Fibroblast of lung (primary cell): Measurements from ENCODE around the gene ASGR1. TPM values are rescaled to one million over a fixed set of nuclear protein-coding genes. Genes with fewer than 3 reads are reported as not detected.
A peak's percentile ranks its signal among the peaks of the same experiment; 100 is the strongest.

Experiments
- DNase-seq, 2 donors: peaks; one replicate each; pipeline versions ENCODE4 v3.0.0 to v3.0.0-alpha.2; 2010; ENCODE audit warnings: low read depth in 2 of 2
- H2AFZ ChIP-seq: 2 replicates; pipeline ENCODE4 v1.5.1; 2012; ENCODE audit warnings: low read length, control low read depth, inconsistent platforms
- H3K27ac ChIP-seq: 2 replicates; pipeline ENCODE4 v1.5.1; 2011; ENCODE audit warnings: low read length, control low read depth; ENCODE audit not compliant: insufficient read depth
- H3K27me3 ChIP-seq: 2 replicates; pipeline ENCODE4 v1.5.1; 2011; ENCODE audit warnings: mild to moderate bottlenecking, low read length; ENCODE audit not compliant: control insufficient read depth, insufficient read depth
- H3K36me3 ChIP-seq: 2 replicates; pipeline ENCODE4 v1.5.1; 2011; ENCODE audit warnings: low read length; ENCODE audit not compliant: control insufficient read depth, insufficient read depth
- H3K4me1 ChIP-seq: 2 replicates; pipeline ENCODE4 v1.5.1; 2011; ENCODE audit warnings: low read length; ENCODE audit not compliant: control insufficient read depth, insufficient read depth; ENCODE audit errors: extremely low read depth
- H3K4me2 ChIP-seq: 2 replicates; pipeline ENCODE4 v1.5.1; 2011; ENCODE audit warnings: low read length, control low read depth; ENCODE audit not compliant: insufficient read depth; ENCODE audit errors: extremely low read depth
- H3K4me3 ChIP-seq, 4 experiments: fragments of 200-600 bp in 1 of 4; sonication (generic) in 1 of 4; replicated peaks in 1 of 4; 2 replicates each; pipeline ENCODE4 v1.5.1; 2011 to 2016; ENCODE audit warnings: low read length in 4 of 4, low read depth in 3 of 4, mild to moderate bottlenecking in 3 of 4, control low read depth in 2 of 4, inconsistent platforms in 1 of 4, mixed read lengths in 1 of 4; ENCODE audit not compliant: insufficient read depth in 1 of 4; ENCODE audit errors: control extremely low read depth in 1 of 4
- H3K79me2 ChIP-seq: 2 replicates; pipeline ENCODE4 v1.5.1; 2012; ENCODE audit warnings: mild to moderate bottlenecking, low read length, inconsistent platforms; ENCODE audit not compliant: control insufficient read depth, insufficient read depth
- H3K9ac ChIP-seq: 2 replicates; pipeline ENCODE4 v1.5.1; 2011; ENCODE audit warnings: mild to moderate bottlenecking, low read length, control low read depth; ENCODE audit not compliant: insufficient read depth
- H3K9me3 ChIP-seq: 2 replicates; pipeline ENCODE4 v1.5.1; 2012; ENCODE audit warnings: low read depth, low read length; ENCODE audit not compliant: control insufficient read depth, insufficient read depth
- H4K20me1 ChIP-seq: 2 replicates; pipeline ENCODE4 v1.5.1; 2011; ENCODE audit warnings: low read length; ENCODE audit not compliant: control insufficient read depth, insufficient read depth; ENCODE audit errors: extremely low read depth
- CTCF ChIP-seq, 2 donors: IDR thresholded peaks in 1 of 2; conservative IDR thresholded peaks in 1 of 2; 1 replicate in 1 of 2; 2 replicates in 1 of 2; pipeline ENCODE4 v1.5.1; 2011 to 2012; ENCODE audit warnings: low read length in 2 of 2, control low read depth in 1 of 2, inconsistent platforms in 1 of 2, low read depth in 1 of 2, mild to moderate bottlenecking in 1 of 2
- EZH2 ChIP-seq: IDR thresholded peaks from 2 replicates; pipeline ENCODE4 v1.5.1; 2012; ENCODE audit warnings: low read length, control low read depth, mild to moderate bottlenecking; ENCODE audit errors: missing control alignments
- polyA plus RNA-seq, 2 donors: library from polyadenylated mRNA; depleted of rRNA in 1 of 2; stranded (reverse) in 1 of 2; unstranded in 1 of 2; fragments of >200 nt; gene quantifications; 2 replicates each; pipeline ENCODE4 v1.2.1, GENCODE V29; 2011 to 2012; ENCODE audit warnings: missing spikeins in 1 of 2
- total RNA-seq: library from RNA; depleted of rRNA; stranded (reverse); fragments of >200 nt; gene quantifications from 2 replicates; pipeline ENCODE4 v1.2.1, GENCODE V29; 2014

Gene ASGR1
- total and polyA plus RNA-seq, 2 donors (not counting 1 experiment from before 2014, with no cell fraction given): 0.14 to 0.66 TPM

- H3K27me3 ChIP-seq: no peaks in the 10 kb centered on the region
- TF ChIP-seq CTCF (conservative IDR thresholded peaks at IDR 0.05 in 1 of 2, IDR thresholded peaks at IDR 0.05 in 1 of 2; ENCODE audit: low read depth in 1 of 2, low read length in 2 of 2): no peak
- no peaks in the 10 kb centered on the region for H3K9me3 ChIP-seq
- H4K20me1 ChIP-seq: no peaks in the 10 kb centered on the region
- peak overlapping the region; percentile 54 to 78 (median 66) for H3K4me3 ChIP-seq
- H3K27ac ChIP-seq: peak overlapping the region; percentile 89
- peaks cover 36% of the 10 kb centered on the region for H3K79me2 ChIP-seq
- peak overlapping the region; percentile 92 for H3K4me2 ChIP-seq
- DNase-seq: peak in 1 of 2 donors; percentile 44
- H2AFZ ChIP-seq: no peak overlapping the region
- H3K4me1 ChIP-seq: peaks cover 14% of the 10 kb centered on the region
- H3K36me3 ChIP-seq: peaks cover 2% of the 10 kb centered on the region
- no peak overlapping the region for H3K9ac ChIP-seq
Observed at GRCh38 chr17:7215652-7216180, 36.5 kb upstream of the ASGR1 start.

GRCh38 chr17:7215136-7215638 lies 36.0 kb upstream of the ASGR1 start:
- H3K4me3 ChIP-seq: peak overlapping the region; percentile 40 to 78 (median 56)
- no peaks in the 10 kb centered on the region for H3K36me3 ChIP-seq
- TF ChIP-seq EZH2 (no peak), CTCF (conservative IDR thresholded peaks at IDR 0.05 in 1 of 2, IDR thresholded peaks at IDR 0.05 in 1 of 2; ENCODE audit: low read depth in 1 of 2, low read length in 2 of 2) (no peak)
- H3K9me3 ChIP-seq: no peaks in the 10 kb centered on the region
- peaks cover 10% of the 10 kb centered on the region for H3K4me1 ChIP-seq
- H3K27ac ChIP-seq: peak overlapping the region; percentile 89
- no peak overlapping the region for H2AFZ ChIP-seq
- DNase-seq: no peak
- H4K20me1 ChIP-seq: no peaks in the 10 kb centered on the region
- H3K27me3 ChIP-seq: no peaks in the 10 kb centered on the region
- H3K9ac ChIP-seq: peak overlapping the region; percentile 72
- H3K4me2 ChIP-seq: peak overlapping the region; percentile 76
- H3K79me2 ChIP-seq: peaks cover 32% of the 10 kb centered on the region

GRCh38 chr17:7214300-7215135 lies 35.3 kb upstream of the ASGR1 start:
- DNase-seq: peak; percentile 95 to 96
- Histone ChIP-seq H3K9me3 (no peaks in the 10 kb centered on the region), H3K9ac (peak overlapping the region; percentile 72), H3K36me3 (no peaks in the 10 kb centered on the region), H3K4me1 (peaks cover 10% of the 10 kb centered on the region), H2AFZ (no peak overlapping the region), H3K4me3 (peak overlapping the region; percentile 40 to 78 (median 56)), H3K79me2 (peaks cover 32% of the 10 kb centered on the region), H3K27ac (peak overlapping the region; percentile 89), H3K4me2 (peak overlapping the region; percentile 76), H4K20me1 (no peaks in the 10 kb centered on the region), H3K27me3 (no peaks in the 10 kb centered on the region)
- no peak for TF ChIP-seq EZH2
- peak; percentile 58 to 70 for TF ChIP-seq CTCF (conservative IDR thresholded peaks at IDR 0.05 in 1 of 2, IDR thresholded peaks at IDR 0.05 in 1 of 2; ENCODE audit: low read depth in 1 of 2, low read length in 2 of 2)
